Measurements from ENCODE around the gene LYG2. TPM values are rescaled to one million over a fixed set of nuclear protein-coding genes. Genes with fewer than 3 reads are reported as not detected.

LYG2 gene
- total and polyA plus RNA-seq, 2 of the 8 experiments (the other 6 are each of a cell fraction or from before 2014, with no cell fraction given) = not detected

- peak; percentile 48 for TF ChIP-seq NANOG (IDR thresholded peaks at IDR 0.05; ENCODE audit: insufficient read depth, low read depth, low read length, poor library complexity, severe bottlenecking)
Observed at GRCh38 chr2:99205491-99205890, 50.0 kb downstream of the LYG2 start (continued).

Data from H1 (cell line).